Choroid plexus epithelial cell (primary cell): ENCODE measurements around the gene ABI3.

Experiments
- DNase-seq: peaks from one replicate; pipeline ENCODE4 v3.0.0-alpha.2; 2010; ENCODE audit warnings: low read depth
- H3K4me3 ChIP-seq: 2 replicates; pipeline ENCODE4 v1.5.1; 2011; ENCODE audit warnings: low read depth, mild to moderate bottlenecking, control low read depth, low read length, moderate library complexity
- CTCF ChIP-seq: conservative IDR thresholded peaks from 2 replicates; pipeline ENCODE4 v1.5.1; 2011; ENCODE audit warnings: low read depth, mild to moderate bottlenecking, control low read depth, inconsistent platforms, low read length, moderate library complexity

ABI3 gene

GRCh38 chr17:49241040-49241439 is 30.5 kb downstream of the ABI3 start:
- no peak for DNase-seq
- no peak overlapping the region for H3K4me3 ChIP-seq
- no peak for TF ChIP-seq CTCF

GRCh38 chr17:49241692-49242397 is 31.3 kb downstream of the ABI3 start:
- TF ChIP-seq CTCF: no peak
- no peak for DNase-seq
- H3K4me3 ChIP-seq: no peak overlapping the region

GRCh38 chr17:49242813-49243212 is 32.3 kb downstream of the ABI3 start:
- TF ChIP-seq CTCF: no peak
- no peak for DNase-seq
- no peak overlapping the region for H3K4me3 ChIP-seq

GRCh38 chr17:49244839-49245238 is 34.3 kb downstream of the ABI3 start:
- no peak for DNase-seq
- no peak for TF ChIP-seq CTCF
- H3K4me3 ChIP-seq: no peak overlapping the region

GRCh38 chr17:49247944-49248343 is 37.4 kb downstream of the ABI3 start:
- H3K4me3 ChIP-seq: no peak overlapping the region
- no peak for DNase-seq
- TF ChIP-seq CTCF: no peak

- no peak overlapping the region for H3K4me3 ChIP-seq
- no peak for TF ChIP-seq CTCF
- peak; percentile 50 for DNase-seq
Observed at GRCh38 chr17:49249292-49249794, 38.8 kb downstream of the ABI3 start.

GRCh38 chr17:49249890-49250522 is 39.5 kb downstream of the ABI3 start:
- H3K4me3 ChIP-seq: no peak overlapping the region
- TF ChIP-seq CTCF: no peak
- DNase-seq: no peak
